Stimulated activated CD8-positive, alpha-beta memory T cell treated with anti-CD3 and anti-CD28 coated beads, Interleukin-4, amount 100 ng/mL, for 1 hour (primary cell): ENCODE results near the gene CCR5AS.
"Not testable (repeated sequence)": the region's sequence is repeated elsewhere in the genome, so short reads cannot be mapped to it uniquely, and the experiment has no call there.

Experiments
- DNase-seq, 2 donors: peaks; one replicate each; pipeline ENCODE4 v3.0.0-alpha.2; 2020; ENCODE audit warnings: low read depth in 2 of 2, low spot score in 1 of 2

Gene CCR5AS

DNA sequence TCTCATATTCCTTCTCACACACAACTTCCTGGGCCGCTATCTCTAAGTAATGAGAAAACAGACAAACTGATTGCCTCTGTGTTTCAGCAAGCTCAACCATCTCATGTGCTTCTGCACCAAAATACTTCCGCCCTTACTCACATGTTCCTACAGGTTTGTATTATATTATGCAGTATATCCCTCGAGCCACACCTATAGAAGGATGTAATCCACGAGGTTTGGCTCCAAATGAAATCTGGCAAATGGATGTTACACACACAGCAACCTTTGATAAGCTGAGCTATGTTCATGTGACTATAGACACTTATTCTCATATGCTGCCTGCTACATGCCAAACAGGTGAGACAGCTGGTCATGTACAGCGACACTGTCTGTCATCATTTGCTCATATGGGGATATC lies 22.8 kb upstream of the CCR5AS start:
- DNase-seq = no peak

DNA sequence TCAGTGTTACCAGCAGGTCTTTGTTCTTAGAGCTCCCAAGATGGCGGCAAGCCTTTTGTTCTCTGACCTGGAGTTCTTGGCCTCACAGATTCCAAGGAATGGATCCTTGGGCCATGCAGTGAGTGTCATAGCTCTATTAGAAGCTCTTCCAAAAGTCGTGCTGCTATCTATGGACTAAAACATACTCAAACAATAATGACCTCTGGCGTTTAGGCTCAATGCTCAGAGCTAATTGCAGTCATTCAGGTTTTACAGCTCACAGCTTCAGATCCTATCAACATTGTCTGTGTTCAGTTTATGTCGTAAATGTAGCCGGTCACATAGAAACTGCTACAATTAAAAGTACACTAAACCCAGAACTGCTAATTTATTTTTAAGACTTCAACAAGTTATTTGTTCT lies 22.4 kb upstream of the CCR5AS start:
- DNase-seq = no peak

DNA sequence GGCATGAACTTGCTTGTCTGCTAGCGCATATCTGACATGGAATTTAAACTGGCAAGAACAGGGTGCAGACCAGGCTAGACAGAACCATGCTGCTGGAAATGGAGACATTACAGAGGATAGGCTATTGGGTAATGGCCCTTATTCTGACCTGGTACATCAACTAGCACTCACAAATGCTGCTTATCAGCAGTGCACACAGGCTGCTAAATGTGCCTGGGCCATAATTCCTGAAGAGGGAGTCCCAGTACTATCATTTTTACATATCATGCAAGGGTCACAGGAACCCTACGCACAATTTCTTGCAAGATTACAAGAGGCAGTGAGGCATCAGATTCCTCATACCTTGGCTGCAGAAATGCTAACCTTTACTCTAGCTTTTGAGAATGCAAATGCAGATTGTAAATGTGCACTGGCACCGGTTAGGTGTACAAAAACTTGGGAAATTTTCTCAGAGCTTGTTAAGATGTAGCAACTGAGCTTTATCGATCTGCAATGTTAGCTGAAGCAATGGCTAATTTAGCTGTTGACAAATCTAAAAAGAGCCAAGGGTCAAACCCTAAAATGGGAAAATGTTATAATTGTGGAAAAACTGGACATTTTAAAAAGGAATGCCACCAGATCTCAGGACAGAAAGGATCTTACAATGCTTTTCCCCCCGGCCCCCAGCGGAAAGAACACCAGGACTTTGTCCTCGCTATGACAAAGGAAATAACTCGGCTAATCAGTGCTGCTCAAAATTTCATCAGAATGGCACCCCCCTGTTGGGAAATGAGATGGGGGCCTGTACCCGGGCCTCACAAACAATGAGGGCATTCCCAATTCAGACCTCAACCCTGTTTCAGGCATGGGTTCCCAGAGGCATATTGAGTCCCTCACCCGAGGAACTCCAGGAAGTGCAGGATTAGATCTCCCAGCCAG lies 21.3 kb upstream of the CCR5AS start:
- DNase-seq = no peak

DNA sequence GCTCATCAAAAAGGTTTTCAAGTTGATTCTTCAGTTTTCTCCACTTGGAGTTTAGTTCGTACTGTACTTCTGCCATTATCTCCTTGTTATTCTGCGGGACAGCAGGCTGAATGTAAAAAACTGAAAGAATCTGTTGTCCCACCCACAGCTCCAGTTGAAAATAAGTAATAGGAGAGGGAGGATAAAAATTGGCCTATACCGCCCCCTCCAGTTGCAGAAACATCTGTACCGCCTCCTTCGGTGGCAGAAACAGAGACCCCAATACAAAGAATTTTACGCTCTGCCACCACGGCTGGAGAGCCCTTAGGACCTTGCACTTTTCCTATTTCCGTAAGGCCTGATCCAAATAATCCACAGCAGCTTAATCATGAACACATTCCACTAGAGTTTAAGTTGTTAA lies 20.5 kb upstream of the CCR5AS start:
- not testable (repeated sequence) for DNase-seq

DNA sequence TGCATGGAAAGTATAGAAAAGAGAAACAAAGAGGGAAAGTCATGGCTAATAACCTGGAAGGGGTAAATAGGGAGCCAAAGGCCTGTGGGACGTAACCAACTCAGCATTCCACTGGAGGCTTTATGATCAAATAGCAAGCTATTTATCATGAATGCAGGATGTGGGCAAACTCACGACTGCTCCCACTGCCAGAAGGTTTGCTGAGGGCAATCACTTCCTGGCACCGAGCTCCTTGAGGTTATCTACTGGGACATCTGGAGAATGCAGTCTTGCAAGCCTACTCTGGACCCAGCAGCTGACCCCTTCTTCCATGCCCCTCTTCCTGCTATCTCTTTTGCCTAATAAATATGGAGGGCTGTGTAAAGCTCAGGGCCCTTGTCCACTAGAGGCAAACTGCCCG lies 19.6 kb upstream of the CCR5AS start:
- not testable (repeated sequence) for DNase-seq

DNA sequence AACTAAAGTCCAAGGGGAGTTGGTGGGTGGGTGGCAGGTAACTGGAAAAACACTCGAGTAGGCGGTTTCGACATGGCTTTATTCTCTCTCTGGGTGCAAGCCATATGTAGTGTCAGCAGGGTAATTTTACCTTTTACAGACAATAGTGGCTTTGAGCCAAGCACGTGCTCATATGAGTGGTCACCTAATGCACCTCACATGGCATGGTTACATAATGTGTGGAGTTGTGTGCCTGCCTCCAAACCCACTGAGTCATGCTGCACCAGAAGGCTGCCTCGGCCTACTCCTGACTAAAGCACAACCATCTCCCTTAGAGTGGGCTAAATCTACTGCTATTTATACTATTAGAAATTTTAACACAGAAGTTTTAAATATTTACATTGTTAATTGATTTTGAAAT lies 16.7 kb upstream of the CCR5AS start:
- no peak for DNase-seq

DNA sequence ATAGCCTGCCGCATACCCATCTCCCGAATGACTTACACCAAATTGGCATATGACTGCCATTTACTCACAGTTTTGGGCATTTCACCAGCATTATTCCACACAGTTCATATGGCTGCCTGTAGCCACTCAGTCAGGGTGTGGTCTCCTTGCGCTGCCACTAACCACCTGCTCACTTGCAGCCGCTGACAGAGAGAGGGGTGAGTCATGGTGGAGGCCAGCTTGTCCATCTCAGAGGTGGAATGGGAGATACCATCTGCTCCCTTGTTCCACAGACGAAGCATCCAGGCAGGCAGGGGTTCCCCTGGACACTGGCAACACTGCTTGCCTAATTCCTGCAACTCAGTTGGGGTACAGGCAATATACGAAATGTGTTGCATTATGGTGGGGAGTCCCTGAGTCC lies 15.8 kb upstream of the CCR5AS start:
- no peak for DNase-seq

DNA sequence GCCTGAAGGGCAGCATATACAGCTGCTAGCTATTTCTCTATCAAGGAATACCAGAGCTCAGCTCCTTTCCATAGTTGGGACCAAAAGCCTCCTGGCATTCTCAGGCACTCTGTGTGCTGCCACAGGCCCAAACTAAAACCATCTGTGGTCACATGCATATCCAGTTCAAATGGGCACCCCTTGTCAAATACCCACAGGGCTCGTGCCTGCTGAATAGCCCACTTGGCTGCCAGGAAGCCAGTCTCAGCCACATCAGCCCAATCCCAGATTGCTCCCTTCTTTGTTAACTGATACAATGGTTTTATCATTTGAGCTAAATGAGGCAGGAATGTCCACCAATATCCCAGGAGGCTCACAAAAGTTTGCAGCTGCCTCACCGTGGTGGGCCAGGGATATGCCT lies 14.1 kb upstream of the CCR5AS start:
- no peak for DNase-seq

DNA sequence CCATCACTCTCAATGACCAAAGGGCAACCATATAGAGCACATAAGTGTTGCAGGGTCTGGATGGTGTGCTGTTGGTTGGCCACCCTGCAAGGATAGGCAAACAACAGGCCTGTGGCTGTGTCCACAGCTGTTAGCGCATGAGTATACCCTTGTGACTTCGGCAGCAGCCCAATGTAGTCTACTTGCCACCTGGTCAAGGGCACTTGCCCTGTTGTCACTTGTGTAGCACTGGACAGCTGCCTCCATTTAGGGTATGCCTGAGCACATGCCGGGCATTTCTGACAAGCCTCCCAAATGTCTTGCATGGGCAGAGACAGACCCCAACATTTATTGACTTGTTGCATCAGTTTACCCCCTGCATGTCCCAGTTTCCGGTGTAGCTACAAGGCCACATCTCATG lies 12.9 kb upstream of the CCR5AS start:
- DNase-seq = no peak

DNA sequence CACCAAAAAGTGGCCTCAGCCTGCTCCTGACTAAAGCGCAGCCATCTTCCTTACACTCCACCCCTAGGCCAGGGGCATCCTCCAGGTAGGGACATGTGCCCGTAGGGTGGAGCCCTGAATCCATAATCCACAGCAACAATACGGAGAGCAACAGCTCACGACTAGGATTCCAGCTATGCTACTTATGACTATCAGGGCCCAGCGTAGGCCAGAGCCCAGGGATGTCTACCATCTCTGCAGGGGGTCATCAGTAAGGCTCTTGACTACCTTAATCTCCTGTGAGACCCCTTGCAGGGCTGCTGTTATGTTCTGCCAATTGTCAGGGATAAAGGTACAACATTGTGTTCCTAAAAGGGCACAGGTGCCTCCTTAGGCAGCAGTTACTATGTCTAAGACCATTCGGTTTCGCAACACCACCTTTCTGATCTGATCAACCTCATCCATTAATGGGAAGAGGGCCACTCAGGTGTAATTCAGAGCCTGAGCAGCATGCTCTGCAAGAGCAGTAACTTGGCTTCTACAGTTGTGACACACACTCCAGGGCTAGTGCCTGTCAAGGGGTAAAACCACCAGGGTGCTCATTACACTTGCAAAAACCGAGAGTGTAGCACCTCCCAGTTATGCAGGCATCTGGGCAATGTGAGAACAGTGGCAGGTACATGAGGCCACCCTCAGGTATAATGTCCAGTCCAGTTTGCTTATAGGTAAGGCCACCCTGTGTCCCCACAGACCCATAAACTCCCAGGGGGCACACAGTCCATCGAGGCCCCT lies 11.2 kb upstream of the CCR5AS start:
- no peak for DNase-seq

DNA sequence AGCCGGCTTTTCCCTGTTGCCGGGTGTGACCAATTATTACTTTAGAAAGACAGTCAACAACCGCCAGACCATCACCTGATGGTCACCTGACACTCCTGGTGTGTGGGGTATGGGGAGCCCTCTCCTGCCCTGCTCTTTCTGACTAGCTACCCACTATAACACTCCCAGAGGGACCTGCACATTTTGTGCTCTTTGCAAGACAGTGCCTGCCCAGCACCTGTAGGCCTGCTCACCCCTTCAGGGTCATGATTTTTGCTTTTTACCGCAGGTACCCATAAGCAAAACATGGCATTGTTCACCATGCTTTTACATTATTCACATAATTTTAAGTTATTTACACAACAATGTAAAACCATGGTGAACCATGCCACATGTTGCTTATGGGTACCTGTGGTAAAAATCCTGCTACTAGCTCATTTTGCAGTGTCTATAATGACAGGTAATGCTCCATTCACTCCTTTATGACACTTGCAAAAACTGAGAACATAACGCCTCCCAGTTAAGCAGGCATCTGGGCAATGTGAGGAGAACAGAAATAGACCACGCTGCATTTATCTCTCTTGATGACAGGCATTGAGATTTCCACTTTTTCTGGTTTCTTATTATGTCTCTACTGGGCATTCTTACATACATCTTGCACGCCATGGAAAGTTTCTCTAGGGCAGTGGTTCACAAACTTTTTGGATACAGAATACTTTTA lies 10.1 kb upstream of the CCR5AS start:
- no peak for DNase-seq

DNA sequence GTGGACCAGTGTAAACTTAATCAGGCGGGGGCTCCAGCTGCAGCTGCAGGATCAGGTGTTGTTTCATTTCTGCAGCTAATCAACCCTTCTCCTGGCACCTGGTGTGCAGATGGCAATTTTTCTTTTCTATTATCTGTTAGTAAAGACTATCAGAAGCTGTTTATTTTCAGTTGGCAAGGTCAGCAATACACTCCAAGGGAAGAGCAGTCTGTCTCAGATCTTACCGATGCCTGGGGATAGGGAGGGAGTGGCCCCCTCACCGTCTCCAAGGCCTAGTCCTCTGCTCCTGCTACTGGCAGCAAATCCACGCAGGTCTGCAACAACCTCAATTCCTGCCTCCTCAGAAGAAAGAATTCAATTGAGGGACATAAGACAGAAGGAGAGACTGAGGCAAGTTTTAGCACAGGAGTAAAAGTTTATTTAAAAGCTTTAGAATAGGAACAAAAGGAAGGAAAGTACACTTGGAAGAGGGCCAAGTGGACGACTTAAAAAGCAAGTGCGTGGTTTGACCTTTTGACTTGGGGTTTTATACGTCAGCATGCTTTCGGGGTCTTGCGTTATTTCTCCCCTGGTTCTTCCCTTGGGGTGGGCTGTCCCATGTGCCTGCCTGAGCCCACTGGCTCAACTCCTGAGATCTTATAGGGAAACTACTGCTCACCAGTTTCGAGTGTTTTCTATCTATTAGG lies 9.4 kb upstream of the CCR5AS start:
- no peak for DNase-seq

DNA sequence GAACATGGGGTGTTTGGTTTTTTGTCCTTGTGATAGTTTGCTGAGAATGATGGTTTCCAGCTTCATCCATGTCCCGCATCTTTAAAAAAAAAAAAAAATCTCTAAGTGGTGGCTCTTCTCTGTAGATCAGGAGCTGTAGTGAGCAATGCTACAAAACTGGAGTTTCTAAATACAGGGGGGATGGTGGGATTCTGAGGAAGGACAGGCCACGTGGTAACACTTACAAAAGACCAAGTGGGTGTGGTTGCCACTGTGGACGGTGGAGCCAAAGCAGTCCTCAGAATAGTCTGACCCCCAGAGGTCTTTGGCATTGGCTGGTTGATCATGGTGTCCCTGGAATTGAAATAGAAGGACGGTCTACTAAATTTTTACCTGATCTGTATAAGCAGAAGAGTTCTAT lies 7.9 kb upstream of the CCR5AS start:
- DNase-seq = no peak

DNA sequence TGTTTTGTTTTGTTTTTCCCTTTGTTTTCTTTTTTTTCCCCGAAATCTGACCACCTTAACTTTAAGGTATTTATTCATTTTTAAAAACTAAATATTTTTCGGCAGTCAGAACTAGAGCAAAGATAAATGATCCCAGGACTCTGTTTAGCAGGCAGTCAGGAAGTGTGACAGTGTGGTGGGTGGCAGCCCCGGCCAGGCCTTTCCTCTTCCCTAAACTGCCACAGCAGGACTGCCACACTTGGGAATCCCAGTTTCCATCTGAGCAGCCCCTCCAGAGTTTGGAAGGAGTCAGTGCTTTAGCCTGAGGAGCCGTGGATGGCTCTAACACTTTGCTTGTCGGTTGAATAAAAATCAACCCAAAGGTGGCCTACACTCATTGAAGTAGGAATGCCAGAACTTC lies 7.1 kb upstream of the CCR5AS start:
- DNase-seq = no peak

DNA sequence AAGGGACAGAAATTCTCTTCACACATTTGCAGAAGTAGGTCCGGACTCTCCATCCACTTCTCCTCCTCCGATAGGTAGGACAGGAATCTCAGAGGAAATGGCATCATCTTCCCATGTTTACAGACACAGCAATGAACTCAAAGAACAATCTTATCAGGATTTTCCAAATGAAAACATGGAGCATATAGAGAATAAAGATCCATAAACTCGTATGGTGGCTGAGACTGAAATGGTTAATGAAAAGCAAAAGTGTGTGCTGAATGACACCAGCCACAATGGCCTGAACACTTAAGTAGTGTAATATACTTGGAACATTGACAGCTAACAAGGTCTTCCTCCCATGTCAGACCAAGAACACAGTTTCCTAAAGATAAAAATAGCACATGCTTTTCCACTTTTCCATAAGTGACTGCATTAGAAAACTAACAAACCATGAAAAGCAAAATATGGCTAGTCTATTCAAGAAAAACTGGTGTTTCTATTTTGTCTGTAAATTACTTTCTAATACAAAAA lies 6.0 kb upstream of the CCR5AS start:
- no peak for DNase-seq

DNA sequence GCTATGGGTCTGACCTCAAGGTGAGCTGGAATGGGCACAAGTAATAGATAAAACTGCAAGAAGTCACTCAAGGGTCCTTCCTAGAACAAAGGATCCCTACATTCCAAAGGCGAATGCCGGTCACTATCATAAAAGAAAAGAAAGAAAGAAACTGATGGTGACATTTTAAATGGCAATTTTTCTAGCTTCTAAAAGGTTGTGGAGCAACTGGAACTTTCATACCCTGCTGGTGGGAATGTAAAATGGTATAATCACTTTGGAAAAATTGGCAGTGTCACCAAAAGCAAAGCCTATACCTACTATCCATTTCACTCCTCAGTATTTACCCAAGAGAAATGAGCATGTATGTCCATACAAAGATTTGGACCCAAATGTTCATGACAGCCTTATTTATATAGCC lies 4.4 kb upstream of the CCR5AS start:
- no peak for DNase-seq

DNA sequence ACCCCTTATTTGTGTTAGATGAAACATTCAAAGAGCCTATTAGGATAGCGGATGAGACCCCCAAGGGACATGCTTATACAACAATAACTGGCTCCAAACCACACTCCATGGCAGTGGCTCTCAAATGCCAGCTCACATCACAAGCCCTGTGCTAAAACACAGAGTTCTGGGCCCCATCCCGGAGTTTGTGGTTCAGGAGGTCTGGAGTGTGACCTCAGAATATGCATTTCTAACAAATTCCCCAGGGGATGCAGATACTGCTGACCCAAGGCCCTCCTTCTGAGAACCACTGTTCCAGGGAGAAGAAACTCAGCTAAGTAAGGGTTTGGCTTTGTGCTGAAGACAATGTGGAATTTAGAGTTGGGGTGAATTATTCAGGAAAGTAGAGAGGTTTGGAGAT lies 3.8 kb upstream of the CCR5AS start:
- no peak for DNase-seq

DNA sequence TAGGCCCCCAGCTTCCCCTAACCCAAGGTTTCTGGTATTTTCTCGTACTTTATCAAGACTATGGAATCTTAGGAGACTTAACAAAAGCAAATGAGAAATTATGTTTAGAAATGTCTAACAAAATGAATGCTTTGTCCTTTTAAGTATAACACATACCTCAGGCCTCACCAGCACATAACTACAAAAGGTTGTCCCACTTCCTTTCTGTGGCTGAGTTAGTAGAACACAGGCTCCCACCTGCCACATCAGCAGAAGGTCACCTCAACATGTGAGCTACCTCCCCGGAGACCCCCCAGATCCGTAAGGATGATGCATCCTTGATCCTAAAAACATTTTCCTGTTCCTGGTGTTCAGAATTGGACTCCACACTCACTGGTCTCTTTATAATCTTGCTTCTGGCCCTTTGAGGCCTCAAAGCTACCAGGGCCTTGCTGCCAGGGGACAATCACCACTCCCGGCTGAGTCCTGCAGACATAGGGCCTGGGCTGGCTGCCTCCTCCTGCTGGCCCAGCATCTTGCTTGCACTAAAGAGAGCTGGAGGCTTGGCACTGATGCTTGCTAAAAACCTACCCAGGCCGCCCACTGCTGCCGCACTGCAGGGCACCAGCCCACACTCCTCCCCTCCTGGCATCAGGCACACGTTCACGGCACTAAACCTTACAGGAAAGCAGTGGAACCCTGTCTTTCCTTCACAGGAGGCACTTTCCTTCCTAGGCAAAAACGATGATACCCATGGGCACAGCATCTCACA lies 3.0 kb upstream of the CCR5AS start:
- DNase-seq = no peak

DNA sequence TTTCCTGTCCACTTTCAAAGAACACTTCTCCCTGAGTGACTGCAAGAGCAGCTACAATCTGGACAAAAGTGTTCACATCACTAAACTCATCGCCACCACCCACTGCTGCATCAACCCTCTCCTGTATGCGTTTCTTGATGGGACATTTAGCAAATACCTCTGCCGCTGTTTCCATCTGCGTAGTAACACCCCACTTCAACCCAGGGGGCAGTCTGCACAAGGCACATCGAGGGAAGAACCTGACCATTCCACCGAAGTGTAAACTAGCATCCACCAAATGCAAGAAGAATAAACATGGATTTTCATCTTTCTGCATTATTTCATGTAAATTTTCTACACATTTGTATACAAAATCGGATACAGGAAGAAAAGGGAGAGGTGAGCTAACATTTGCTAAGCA lies 2.0 kb upstream of the CCR5AS start:
- DNase-seq = no peak

DNA sequence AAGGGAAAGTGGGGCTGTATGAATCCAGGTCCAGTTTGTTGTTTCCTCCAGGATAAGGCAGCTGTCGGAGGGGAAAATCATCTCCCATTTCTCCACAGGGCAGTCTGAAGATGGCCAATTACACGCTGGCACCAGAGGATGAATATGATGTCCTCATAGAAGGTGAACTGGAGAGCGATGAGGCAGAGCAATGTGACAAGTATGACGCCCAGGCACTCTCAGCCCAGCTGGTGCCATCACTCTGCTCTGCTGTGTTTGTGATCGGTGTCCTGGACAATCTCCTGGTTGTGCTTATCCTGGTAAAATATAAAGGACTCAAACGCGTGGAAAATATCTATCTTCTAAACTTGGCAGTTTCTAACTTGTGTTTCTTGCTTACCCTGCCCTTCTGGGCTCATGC lies 1.1 kb upstream of the CCR5AS start:
- DNase-seq = no peak

DNA sequence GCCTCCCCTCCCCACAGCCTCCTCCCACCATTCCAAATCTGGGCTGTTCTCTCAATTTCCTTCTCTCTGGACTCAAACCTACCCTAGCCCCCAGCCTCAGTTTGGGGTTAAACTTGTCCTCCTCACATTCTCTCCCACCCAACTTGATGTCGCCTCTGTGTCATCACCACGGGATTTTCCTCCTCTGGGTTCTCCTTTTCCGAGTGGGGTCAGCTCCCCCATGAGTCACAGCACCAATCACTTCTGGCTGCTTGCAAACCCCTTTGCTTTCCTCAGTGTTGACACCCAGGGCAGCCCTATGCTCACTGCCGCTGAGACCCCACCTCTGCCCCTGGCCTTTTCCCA lies 451 bp downstream of the CCR5AS start:
- DNase-seq = no peak
